GM12872 (cell line): ENCODE measurements around the gene C11orf16.

Experiments
- CTCF ChIP-seq: IDR thresholded peaks from 3 replicates; pipeline ENCODE4 v1.5.1; 2011; ENCODE audit warnings: low read depth, mild to moderate bottlenecking, low read length, moderate library complexity; ENCODE audit not compliant: insufficient read depth

C11orf16 gene

GRCh38 chr11:8930456-8931175 is 2.1 kb downstream of the C11orf16 start:
- TF ChIP-seq CTCF = no peak

- TF ChIP-seq CTCF = no peak
Measured at GRCh38 chr11:8928981-8929615, 3.6 kb downstream of the C11orf16 start.

GRCh38 chr11:8928205-8928604 is 4.5 kb downstream of the C11orf16 start:
- TF ChIP-seq CTCF = no peak

GRCh38 chr11:8927233-8927632 is 5.5 kb downstream of the C11orf16 start:
- TF ChIP-seq CTCF = no peak

GRCh38 chr11:8926236-8926635 is 6.5 kb downstream of the C11orf16 start:
- TF ChIP-seq CTCF = no peak

- TF ChIP-seq CTCF = no peak
Measured at GRCh38 chr11:8925711-8926110, 7.0 kb downstream of the C11orf16 start.

- TF ChIP-seq CTCF = no peak
Measured at GRCh38 chr11:8922691-8923090, 10.1 kb downstream of the C11orf16 start.
